GM18499 (cell line): ENCODE results near the gene MAPT.

Experiments used
- ATAC-seq: cut with Tn5 transposase; IDR thresholded peaks from one replicate; pipeline ENCODE4 v1.9.1; 2021; ENCODE audit warnings: moderate number of reproducible peaks; ENCODE audit not compliant: insufficient read depth, unreplicated experiment

Gene MAPT

DNA sequence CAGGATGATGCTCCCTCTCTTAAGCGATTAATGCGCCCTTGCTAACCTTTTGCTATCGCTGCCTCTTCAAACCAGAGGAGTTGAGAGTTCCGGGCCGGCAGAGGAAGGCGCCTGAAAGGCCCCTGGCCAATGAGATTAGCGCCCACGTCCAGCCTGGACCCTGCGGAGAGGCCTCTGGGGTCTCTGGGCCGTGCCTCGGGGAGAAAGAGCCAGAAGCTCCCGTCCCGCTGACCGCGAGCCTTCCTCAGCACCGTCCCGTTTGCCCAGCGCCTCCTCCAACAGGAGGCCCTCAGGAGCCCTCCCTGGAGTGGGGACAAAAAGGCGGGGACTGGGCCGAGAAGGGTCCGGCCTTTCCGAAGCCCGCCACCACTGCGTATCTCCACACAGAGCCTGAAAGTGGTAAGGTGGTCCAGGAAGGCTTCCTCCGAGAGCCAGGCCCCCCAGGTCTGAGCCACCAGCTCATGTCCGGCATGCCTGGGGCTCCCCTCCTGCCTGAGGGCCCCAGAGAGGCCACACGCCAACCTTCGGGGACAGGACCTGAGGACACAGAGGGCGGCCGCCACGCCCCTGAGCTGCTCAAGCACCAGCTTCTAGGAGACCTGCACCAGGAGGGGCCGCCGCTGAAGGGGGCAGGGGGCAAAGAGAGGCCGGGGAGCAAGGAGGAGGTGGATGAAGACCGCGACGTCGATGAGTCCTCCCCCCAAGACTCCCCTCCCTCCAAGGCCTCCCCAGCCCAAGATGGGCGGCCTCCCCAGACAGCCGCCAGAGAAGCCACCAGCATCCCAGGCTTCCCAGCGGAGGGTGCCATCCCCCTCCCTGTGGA lies 88.6 kb downstream of the MAPT start:
- no peak for ATAC-seq

DNA sequence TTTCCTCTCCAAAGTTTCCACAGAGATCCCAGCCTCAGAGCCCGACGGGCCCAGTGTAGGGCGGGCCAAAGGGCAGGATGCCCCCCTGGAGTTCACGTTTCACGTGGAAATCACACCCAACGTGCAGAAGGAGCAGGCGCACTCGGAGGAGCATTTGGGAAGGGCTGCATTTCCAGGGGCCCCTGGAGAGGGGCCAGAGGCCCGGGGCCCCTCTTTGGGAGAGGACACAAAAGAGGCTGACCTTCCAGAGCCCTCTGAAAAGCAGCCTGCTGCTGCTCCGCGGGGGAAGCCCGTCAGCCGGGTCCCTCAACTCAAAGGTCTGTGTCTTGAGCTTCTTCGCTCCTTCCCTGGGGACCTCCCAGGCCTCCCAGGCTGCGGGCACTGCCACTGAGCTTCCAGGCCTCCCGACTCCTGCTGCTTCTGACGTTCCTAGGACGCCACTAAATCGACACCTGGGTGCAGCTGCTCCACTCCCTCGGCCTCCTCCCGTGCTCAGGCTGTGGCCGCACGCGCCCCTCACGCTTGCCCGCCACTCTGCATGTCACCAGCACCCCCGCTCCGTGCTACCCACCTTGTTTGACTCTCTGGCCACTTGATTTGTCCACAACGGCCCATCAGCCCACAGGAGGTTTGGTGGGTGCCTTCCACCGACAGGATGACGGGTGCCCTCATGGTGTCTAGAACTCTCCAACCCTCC lies 89.4 kb downstream of the MAPT start:
- ATAC-seq = no peak

- no peak for ATAC-seq
Measured at GRCh38 chr17:45984368-45984767, 90.0 kb downstream of the MAPT start.

DNA sequence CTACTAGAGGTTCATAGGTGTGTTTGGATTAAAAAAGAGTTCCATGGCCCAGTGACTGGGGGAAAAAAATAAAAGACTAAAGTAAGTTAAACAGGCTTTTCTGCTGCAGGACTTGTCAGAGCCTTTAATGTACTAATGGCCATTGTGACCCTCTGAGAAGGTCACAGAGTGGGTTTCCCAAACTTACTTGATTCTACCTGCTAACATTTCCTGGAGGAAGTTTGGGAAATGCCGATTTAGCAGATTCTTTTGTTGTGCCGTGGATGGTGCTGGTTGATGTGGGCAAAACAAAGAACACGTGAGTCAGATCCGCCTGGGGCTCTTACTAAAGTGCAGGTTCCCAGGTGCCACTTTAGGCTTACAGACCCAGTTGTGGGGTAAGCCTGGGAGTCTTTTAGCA lies 91.1 kb downstream of the MAPT start:
- ATAC-seq = no peak

- ATAC-seq = no peak
Measured at GRCh38 chr17:45986056-45986455, 91.7 kb downstream of the MAPT start.

GRCh38 chr17:45987706-45988105 lies 93.4 kb downstream of the MAPT start:
- ATAC-seq = no peak

- ATAC-seq = no peak
Measured at GRCh38 chr17:45989759-45990158, 95.4 kb downstream of the MAPT start.

- ATAC-seq = no peak
Measured at GRCh38 chr17:45990886-45991285, 96.5 kb downstream of the MAPT start.

DNA sequence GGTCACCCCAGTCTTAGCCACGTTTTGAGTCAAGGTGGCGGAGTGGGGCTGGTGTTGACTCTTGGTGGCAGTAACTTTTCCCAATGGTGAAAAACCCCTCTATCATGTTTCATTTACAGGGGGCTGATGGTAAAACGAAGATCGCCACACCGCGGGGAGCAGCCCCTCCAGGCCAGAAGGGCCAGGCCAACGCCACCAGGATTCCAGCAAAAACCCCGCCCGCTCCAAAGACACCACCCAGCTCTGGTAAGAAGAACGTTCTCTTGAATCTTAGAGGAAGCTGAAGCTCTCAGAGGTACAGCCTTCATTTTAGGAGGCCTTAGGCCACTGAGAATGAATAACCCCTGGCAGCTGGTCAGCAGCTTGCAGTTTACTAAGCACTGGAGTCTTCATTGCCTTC lies 97.0 kb downstream of the MAPT start:
- no peak for ATAC-seq

GRCh38 chr17:45992175-45992574 lies 97.8 kb downstream of the MAPT start:
- ATAC-seq = no peak

- no peak for ATAC-seq
Measured at GRCh38 chr17:45992904-45993303, 98.5 kb downstream of the MAPT start.

DNA sequence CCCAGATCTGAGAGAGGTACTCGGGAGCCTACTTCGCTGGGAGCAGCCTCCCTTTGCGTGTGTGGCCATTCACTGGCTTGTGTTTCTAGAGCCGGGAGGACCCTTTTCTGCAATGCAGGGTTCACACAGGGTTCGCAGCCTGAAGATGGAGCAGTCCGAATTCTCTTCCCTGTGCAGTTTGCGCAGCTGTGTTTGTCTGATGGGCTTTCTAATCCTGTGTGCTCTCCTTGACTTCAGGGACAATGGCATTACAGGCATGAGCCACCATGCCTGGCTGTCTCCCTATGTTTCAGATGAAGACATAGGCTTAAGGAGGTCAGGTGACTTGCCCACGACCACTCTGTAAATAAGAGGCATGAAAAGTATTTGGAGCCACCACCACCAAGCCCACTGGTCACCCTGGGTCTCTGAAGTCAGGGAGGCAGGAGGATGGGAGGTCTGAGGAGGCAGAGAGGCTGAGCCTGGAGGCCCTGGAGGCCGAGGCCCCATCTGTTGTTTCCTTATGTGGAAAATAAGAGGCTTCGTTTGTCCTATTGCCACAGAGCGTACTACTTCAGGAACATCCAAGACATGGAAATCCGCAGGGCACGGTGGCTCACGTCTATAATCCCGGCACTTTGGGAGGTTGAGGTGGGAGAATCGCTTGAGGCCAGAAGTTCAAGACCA lies 99.7 kb downstream of the MAPT start:
- no peak for ATAC-seq

GRCh38 chr17:45994987-45995386 lies 100.6 kb downstream of the MAPT start:
- no peak for ATAC-seq

DNA sequence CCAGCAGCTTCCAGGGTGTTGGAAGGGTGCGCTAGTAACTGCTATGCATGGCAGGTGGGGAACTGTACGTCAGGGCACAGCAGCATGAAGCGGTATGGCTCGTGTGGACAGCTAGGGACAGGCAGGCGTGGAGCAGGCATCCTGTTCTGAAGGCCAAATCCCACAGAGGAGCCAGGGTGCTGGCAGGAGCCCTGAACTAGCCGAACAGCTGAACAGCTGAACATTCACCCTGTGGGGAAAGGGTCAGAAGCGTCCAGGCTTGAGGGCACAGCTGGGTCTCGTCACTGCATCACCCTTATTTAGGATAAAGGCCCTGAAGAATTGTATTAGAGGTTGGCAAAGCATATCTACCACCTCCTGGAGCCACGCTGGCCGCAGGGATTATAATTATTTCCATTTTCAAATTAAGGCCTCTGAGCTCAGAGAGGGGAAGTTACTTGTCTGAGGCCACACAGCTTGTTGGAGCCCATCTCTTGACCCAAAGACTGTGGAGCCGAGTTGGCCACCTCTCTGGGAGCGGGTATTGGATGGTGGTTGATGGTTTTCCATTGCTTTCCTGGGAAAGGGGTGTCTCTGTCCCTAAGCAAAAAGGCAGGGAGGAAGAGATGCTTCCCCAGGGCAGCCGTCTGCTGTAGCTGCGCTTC lies 101.4 kb downstream of the MAPT start:
- ATAC-seq = no peak

- ATAC-seq = no peak
Measured at GRCh38 chr17:45996282-45996937, 102.1 kb downstream of the MAPT start.

DNA sequence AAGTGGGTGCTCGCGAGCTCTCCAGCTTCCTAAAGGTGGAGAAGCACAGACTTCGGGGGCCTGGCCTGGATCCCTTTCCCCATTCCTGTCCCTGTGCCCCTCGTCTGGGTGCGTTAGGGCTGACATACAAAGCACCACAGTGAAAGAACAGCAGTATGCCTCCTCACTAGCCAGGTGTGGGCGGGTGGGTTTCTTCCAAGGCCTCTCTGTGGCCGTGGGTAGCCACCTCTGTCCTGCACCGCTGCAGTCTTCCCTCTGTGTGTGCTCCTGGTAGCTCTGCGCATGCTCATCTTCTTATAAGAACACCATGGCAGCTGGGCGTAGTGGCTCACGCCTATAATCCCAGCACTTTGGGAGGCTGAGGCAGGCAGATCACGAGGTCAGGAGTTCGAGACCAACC lies 102.8 kb downstream of the MAPT start:
- no peak for ATAC-seq

DNA sequence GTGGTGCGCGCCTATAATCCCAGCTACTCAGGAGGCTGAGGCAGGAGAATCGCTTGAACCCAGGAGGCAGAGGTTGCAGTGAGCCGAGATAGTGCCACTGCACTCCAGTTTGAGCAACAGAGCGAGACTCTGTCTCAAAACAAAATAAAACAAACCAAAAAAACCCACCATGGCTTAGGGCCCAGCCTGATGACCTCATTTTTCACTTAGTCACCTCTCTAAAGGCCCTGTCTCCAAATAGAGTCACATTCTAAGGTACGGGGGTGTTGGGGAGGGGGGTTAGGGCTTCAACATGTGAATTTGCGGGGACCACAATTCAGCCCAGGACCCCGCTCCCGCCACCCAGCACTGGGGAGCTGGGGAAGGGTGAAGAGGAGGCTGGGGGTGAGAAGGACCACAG lies 103.3 kb downstream of the MAPT start:
- ATAC-seq = no peak

- ATAC-seq = no peak
Measured at GRCh38 chr17:45998987-45999899, 104.9 kb downstream of the MAPT start, which contains the start of gene STH. Gene STH (plus strand): TSS chr17:45999250. CDS start chr17:45999280, 30 bp downstream.

GRCh38 chr17:45999900-46000290 lies 105.5 kb downstream of the MAPT start:
- ATAC-seq = no peak
